Liver (tissue), 9 donors: ENCODE results near the gene MARVELD1. TPM values are rescaled to one million over a fixed set of nuclear protein-coding genes. Genes with fewer than 3 reads are reported as not detected.

ENCODE experiments used
- DNase-seq: peaks from one replicate; pipeline ENCODE4 v3.0.0-alpha.2; 2017; ENCODE audit warnings: low spot score
- H3K27ac ChIP-seq, 2 donors: one replicate each; pipeline ENCODE4 v1.7.0; 2013; ENCODE audit warnings: inconsistent platforms in 2 of 2, low read length in 2 of 2, control low read depth in 1 of 2, low read depth in 1 of 2, mild to moderate bottlenecking in 1 of 2
- H3K27me3 ChIP-seq, 4 donors: one replicate each; pipeline versions ENCODE4 v1.6.1 to v1.7.0; 2013; ENCODE audit warnings: low read length in 3 of 4, inconsistent platforms in 1 of 4, mild to moderate bottlenecking in 1 of 4, moderate library complexity in 1 of 4; ENCODE audit not compliant: control insufficient read depth in 4 of 4, insufficient read depth in 4 of 4
- H3K36me3 ChIP-seq, 4 donors: one replicate each; pipeline versions ENCODE4 v1.6.1 to v1.7.0; 2013; ENCODE audit warnings: low read length in 3 of 4, mild to moderate bottlenecking in 3 of 4, low read depth in 1 of 4, moderate library complexity in 1 of 4; ENCODE audit not compliant: control insufficient read depth in 4 of 4, insufficient read depth in 3 of 4
- H3K4me1 ChIP-seq, 4 donors: one replicate each; pipeline versions ENCODE4 v1.6.1 to v1.7.0; 2013; ENCODE audit warnings: low read length in 3 of 4, mild to moderate bottlenecking in 3 of 4, moderate library complexity in 1 of 4; ENCODE audit not compliant: control insufficient read depth in 4 of 4, insufficient read depth in 4 of 4
- H3K4me3 ChIP-seq, 3 donors: one replicate each; pipeline versions ENCODE4 v1.6.1 to v1.7.0; 2013; ENCODE audit warnings: low read length in 3 of 3, control low read depth in 1 of 3, low read depth in 1 of 3, mild to moderate bottlenecking in 1 of 3
- H3K9ac ChIP-seq, 2 donors: one replicate each; pipeline ENCODE4 v1.7.0; 2013; ENCODE audit warnings: low read length in 2 of 2, mild to moderate bottlenecking in 2 of 2, moderate library complexity in 2 of 2, control low read depth in 1 of 2, low read depth in 1 of 2
- H3K9me3 ChIP-seq, 4 donors: one replicate each; pipeline versions ENCODE4 v1.6.1 to v1.7.0; 2013; ENCODE audit warnings: low read length in 3 of 4; ENCODE audit not compliant: control insufficient read depth in 4 of 4
- ATF3 ChIP-seq: IDR thresholded peaks from 2 replicates; pipeline ENCODE4 v1.6.1; 2016; ENCODE audit warnings: antibody characterized with exemption
- EGR1 ChIP-seq, 2 donors: IDR thresholded peaks; 2 replicates each; pipeline ENCODE4 v1.6.1; 2016 to 2018; ENCODE audit warnings: antibody characterized with exemption in 2 of 2, low read depth in 2 of 2
- FOXA1 ChIP-seq: IDR thresholded peaks from 2 replicates; pipeline ENCODE4 v1.6.1; 2016; ENCODE audit warnings: antibody characterized with exemption
- FOXA2 ChIP-seq: IDR thresholded peaks from 2 replicates; pipeline ENCODE4 v1.6.1; 2016; ENCODE audit warnings: antibody characterized with exemption
- GABPA ChIP-seq, 2 donors: IDR thresholded peaks in 1 of 2; conservative IDR thresholded peaks in 1 of 2; 2 replicates each; pipeline ENCODE4 v1.6.1; 2016; ENCODE audit warnings: antibody characterized with exemption in 2 of 2, mild to moderate bottlenecking in 1 of 2, moderate library complexity in 1 of 2
- HNF4A ChIP-seq, 2 donors: conservative IDR thresholded peaks; 2 replicates each; pipeline ENCODE4 v1.6.1; 2016; ENCODE audit warnings: antibody characterized with exemption in 2 of 2, mild to moderate bottlenecking in 2 of 2
- HNF4G ChIP-seq: IDR thresholded peaks from 2 replicates; pipeline ENCODE4 v1.6.1; 2016; ENCODE audit warnings: antibody characterized with exemption
- JUND ChIP-seq, 2 donors: IDR thresholded peaks; 2 replicates each; pipeline ENCODE4 v1.6.1; 2016; ENCODE audit warnings: antibody characterized with exemption in 2 of 2
- MAX ChIP-seq: IDR thresholded peaks from 2 replicates; pipeline ENCODE4 v1.6.1; 2016; ENCODE audit warnings: antibody characterized with exemption
- NR2F2 ChIP-seq: IDR thresholded peaks from 2 replicates; pipeline ENCODE4 v1.6.1; 2016; ENCODE audit warnings: antibody characterized with exemption
- RAD21 ChIP-seq, 2 donors: IDR thresholded peaks; 2 replicates each; pipeline ENCODE4 v1.6.1; 2016; ENCODE audit warnings: antibody characterized with exemption in 2 of 2, mild to moderate bottlenecking in 2 of 2
- REST ChIP-seq: IDR thresholded peaks from 2 replicates; pipeline ENCODE4 v1.6.1; 2016; ENCODE audit warnings: antibody characterized with exemption, mild to moderate bottlenecking
- RXRA ChIP-seq, 2 donors: IDR thresholded peaks; 2 replicates each; pipeline ENCODE4 v1.6.1; 2017 to 2018; ENCODE audit warnings: antibody characterized with exemption in 2 of 2, mild to moderate bottlenecking in 1 of 2
- SP1 ChIP-seq: IDR thresholded peaks from 2 replicates; pipeline ENCODE4 v1.6.1; 2018; ENCODE audit warnings: antibody characterized with exemption, mild to moderate bottlenecking
- TAF1 ChIP-seq: conservative IDR thresholded peaks from 2 replicates; pipeline ENCODE4 v1.6.1; 2016; ENCODE audit warnings: antibody characterized with exemption, mild to moderate bottlenecking
- YY1 ChIP-seq: IDR thresholded peaks from 2 replicates; pipeline ENCODE4 v1.6.1; 2016; ENCODE audit warnings: antibody characterized with exemption, mild to moderate bottlenecking
- ZBTB33 ChIP-seq: IDR thresholded peaks from 2 replicates; pipeline ENCODE4 v1.6.1; 2016; ENCODE audit warnings: antibody characterized with exemption
- WGBS: extraction: QIAGEN DNeasy Blood & Tissue Kit; methylation state at CpG from one replicate; pipeline ENCODE4 v1.1.7; 2013; 5-methylcytosine and 5-hydroxymethylcytosine counted together
- polyA plus RNA-seq, 2 donors: library from polyadenylated mRNA; stranded (reverse) in 1 of 2; unstranded in 1 of 2; fragments of 200-250 nt in 1 of 2; fragments of >200 nt in 1 of 2; fragmentation: Nextera tagmentation in 1 of 2; extraction: Ambion mirVana in 1 of 2; gene quantifications; one replicate each; pipeline versions ENCODE4 v1.2.1 to v1.2.3, GENCODE V29; 2013 to 2015
- total RNA-seq, 2 donors: library from RNA; depleted of rRNA; stranded (reverse); fragments of >200 nt; gene quantifications; one replicate each; pipeline ENCODE4 v1.2.3, GENCODE V29; 2014
- TF ChIP-seq, protein P1 (sequence below): fragments of 150-350 bp; IDR thresholded peaks from 2 replicates; pipeline ENCODE4 v1.5.1; 2017; ENCODE audit warnings: improper control_type of control experiment, low read depth, low read length; ENCODE audit not compliant: missing input control
- donor health status: healthy.
- donor health status: healthy.
- donor health status: healthy.
- donor health status: healthy.
- donor health status: healthy.

Gene MARVELD1
- total and polyA plus RNA-seq, 4 donors, result 0.72 to 3.3 (median 2.8) TPM

- TF ChIP-seq, protein P1, sequence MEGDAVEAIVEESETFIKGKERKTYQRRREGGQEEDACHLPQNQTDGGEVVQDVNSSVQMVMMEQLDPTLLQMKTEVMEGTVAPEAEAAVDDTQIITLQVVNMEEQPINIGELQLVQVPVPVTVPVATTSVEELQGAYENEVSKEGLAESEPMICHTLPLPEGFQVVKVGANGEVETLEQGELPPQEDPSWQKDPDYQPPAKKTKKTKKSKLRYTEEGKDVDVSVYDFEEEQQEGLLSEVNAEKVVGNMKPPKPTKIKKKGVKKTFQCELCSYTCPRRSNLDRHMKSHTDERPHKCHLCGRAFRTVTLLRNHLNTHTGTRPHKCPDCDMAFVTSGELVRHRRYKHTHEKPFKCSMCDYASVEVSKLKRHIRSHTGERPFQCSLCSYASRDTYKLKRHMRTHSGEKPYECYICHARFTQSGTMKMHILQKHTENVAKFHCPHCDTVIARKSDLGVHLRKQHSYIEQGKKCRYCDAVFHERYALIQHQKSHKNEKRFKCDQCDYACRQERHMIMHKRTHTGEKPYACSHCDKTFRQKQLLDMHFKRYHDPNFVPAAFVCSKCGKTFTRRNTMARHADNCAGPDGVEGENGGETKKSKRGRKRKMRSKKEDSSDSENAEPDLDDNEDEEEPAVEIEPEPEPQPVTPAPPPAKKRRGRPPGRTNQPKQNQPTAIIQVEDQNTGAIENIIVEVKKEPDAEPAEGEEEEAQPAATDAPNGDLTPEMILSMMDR, result no peak
- TF ChIP-seq YY1, result peak; percentile 58
- no peak for TF ChIP-seq ATF3
- peak; percentile 17 for TF ChIP-seq FOXA1
- TF ChIP-seq ZBTB33, result no peak
- peak; percentile 95 for TF ChIP-seq TAF1
- TF ChIP-seq JUND (IDR thresholded peaks at IDR 0.05), result peak in 1 of 2 donors; percentile 38
Measured at GRCh38 chr10:97686962-97687784, 26.4 kb upstream of the MARVELD1 start, which contains the start of gene AVPI1 (continued).

DNA sequence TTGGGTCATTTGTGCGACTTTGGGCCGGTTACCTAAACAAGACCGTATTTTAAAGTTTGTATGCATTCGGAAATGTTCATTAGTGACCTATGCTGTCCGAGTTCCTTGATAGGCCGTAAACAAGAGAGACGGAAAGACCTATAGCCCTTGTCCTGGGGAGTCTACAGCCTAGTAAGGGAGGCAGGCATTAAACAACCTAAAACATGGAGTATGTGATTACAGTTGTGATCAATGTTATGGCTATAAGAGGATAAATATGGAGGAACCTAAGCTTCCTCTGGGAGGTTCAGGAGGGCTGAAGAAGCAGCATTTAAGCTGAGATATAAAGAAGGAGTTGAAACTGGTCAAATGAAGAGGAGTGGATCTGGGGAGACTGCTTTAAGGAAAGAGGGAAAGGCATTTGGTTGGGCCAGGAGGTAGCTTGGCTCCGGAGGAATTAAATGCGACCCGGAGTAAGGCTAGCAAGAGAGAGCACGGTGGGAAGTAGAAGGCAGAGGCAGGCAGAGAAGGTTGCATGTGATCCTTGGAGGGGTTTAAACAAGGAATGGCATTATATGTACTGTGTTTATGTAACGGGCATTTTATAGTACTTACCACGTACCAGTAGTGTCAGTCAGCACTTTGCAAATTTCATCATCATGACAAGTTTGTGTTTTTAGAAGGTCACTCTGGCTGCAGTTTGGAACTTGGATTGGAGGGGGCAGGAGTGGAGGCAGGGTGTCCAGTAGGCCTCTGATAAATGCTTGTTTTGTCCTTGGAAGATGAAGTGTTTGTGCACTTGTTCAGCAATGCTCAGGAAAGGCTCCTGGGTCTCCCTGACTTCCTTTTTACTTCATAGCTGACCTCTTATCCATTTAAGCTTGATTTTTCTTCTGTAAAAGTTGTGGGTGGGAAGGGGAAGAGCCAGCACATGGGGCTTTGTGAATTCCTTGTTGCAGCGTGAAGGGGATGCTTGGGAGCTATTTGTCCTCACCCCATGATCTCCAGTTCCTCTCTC, 25.4 kb upstream of the MARVELD1 start:
- Histone ChIP-seq H3K4me3 (peak overlapping the region in 2 of 3 donors; percentile 26 to 59), H3K36me3 (no peaks in the 10 kb centered on the region), H3K27ac (peak overlapping the region; percentile 76 to 86), H3K9me3 (no peaks in the 10 kb centered on the region), H3K4me1 (peaks cover 8 to 39% (median 20%) of the 10 kb centered on the region in 4 donors), H3K27me3 (no peaks in the 10 kb centered on the region), H3K9ac (peak overlapping the region in 1 of 2 donors; percentile 61)
- DNase-seq, result no peak
- 38% methylated on average over 14 of the region's 14 CpGs for WGBS
- TF ChIP-seq GABPA (IDR thresholded peaks at IDR 0.05 in 1 of 2, conservative IDR thresholded peaks at IDR 0.05 in 1 of 2) (no peak), REST (peak; percentile 56), SP1 (peak; percentile 63), ATF3 (peak; percentile 72), FOXA2 (no peak), ZBTB33 (no peak), RXRA (IDR thresholded peaks at IDR 0.05) (peak; percentile 9 to 57), FOXA1 (no peak), RAD21 (IDR thresholded peaks at IDR 0.05) (no peak), HNF4G (no peak), EGR1 (IDR thresholded peaks at IDR 0.05; ENCODE audit: low read depth in 2 of 2) (peak in 1 of 2 donors; percentile 21), HNF4A (conservative IDR thresholded peaks at IDR 0.05) (peak; percentile 64 to 78), NR2F2 (no peak), JUND (IDR thresholded peaks at IDR 0.05) (peak in 1 of 2 donors; percentile 34), MAX (no peak)
- TF ChIP-seq, protein P1, result no peak
